Esophagus muscularis mucosa (tissue), 4 donors: ENCODE measurements around the gene RGMB. TPM values are rescaled to one million over a fixed set of nuclear protein-coding genes. Genes with fewer than 3 reads are reported as not detected.

Experiments
- DNase-seq: peaks from one replicate; pipeline ENCODE4 v3.0.0-alpha.2; 2017; ENCODE audit errors: extremely low spot score
- H3K27ac ChIP-seq, 4 donors: fragments of 200-600 bp; sonication (generic); replicated peaks in 1 of 4; 1 replicate in 3 of 4; 2 replicates in 1 of 4; pipeline ENCODE4 v1.5.1; 2016 to 2019; ENCODE audit warnings: mild to moderate bottlenecking in 1 of 4
- H3K27me3 ChIP-seq, 4 donors: fragments of 200-600 bp; sonication (generic); one replicate each; pipeline versions ENCODE4 v1.5.1 to v1.6.0; 2016 to 2019
- H3K36me3 ChIP-seq, 4 donors: fragments of 200-600 bp; sonication (generic); one replicate each; pipeline ENCODE4 v1.5.1; 2016 to 2019
- H3K4me1 ChIP-seq, 4 donors: fragments of 200-600 bp; sonication (generic); one replicate each; pipeline ENCODE4 v1.5.1; 2016 to 2019
- H3K4me3 ChIP-seq, 4 donors: fragments of 200-600 bp; sonication (generic); 1 replicate in 2 of 4; 2 replicates in 2 of 4; pipeline ENCODE4 v1.5.1; 2016 to 2019; ENCODE audit warnings: mild to moderate bottlenecking in 4 of 4, moderate library complexity in 1 of 4
- H3K9me3 ChIP-seq, 4 donors: fragments of 200-600 bp; sonication (generic); 1 replicate in 3 of 4; 2 replicates in 1 of 4; pipeline ENCODE4 v1.5.1; 2016 to 2019
- EP300 ChIP-seq: sonication (generic); formaldehyde crosslinking; IDR thresholded peaks from one replicate; pipeline ENCODE4 v1.6.1; 2017; ENCODE audit warnings: antibody characterized with exemption
- POLR2A ChIP-seq: fragments of 450-650 bp; IDR thresholded peaks from one replicate; pipeline ENCODE4 v1.6.1; 2017; ENCODE audit warnings: antibody characterized with exemption, moderate library complexity, mild to moderate bottlenecking, low read depth
- POLR2AphosphoS5 ChIP-seq, 2 donors: sonication (generic); formaldehyde crosslinking; IDR thresholded peaks; one replicate each; pipeline ENCODE4 v1.6.1; 2017; ENCODE audit warnings: antibody characterized with exemption in 2 of 2
- WGBS: methylation state at CpG from one replicate; pipeline ENCODE4 v1.1.5; 2018; 5-methylcytosine and 5-hydroxymethylcytosine counted together
- intact Hi-C: fragments of 100-400 bp; cut with DNase I; formaldehyde crosslinking; loops from one replicate; pipeline ENCODE4 v1.15.1; 2023
- total RNA-seq, 4 donors: library from RNA; depleted of rRNA; stranded (reverse); fragments of >200 nt; gene quantifications; one replicate each; pipeline versions ENCODE4 v1.1.0 to v1.2.1, GENCODE V29; 2016
- TF ChIP-seq, protein P1 (sequence below), 3 experiments: fragments of 200-600 bp in 2 of 3; fragments of 450-650 bp in 1 of 3; sonication (generic) in 2 of 3; IDR thresholded peaks; one replicate each; pipeline ENCODE4 v1.5.1; 2017 to 2019; ENCODE audit warnings: antibody characterized with exemption in 3 of 3, mild to moderate bottlenecking in 2 of 3, moderate library complexity in 1 of 3

RGMB gene
- total RNA-seq, 4 donors from 2014 or later: 145 to 198 (median 183) TPM

DNA sequence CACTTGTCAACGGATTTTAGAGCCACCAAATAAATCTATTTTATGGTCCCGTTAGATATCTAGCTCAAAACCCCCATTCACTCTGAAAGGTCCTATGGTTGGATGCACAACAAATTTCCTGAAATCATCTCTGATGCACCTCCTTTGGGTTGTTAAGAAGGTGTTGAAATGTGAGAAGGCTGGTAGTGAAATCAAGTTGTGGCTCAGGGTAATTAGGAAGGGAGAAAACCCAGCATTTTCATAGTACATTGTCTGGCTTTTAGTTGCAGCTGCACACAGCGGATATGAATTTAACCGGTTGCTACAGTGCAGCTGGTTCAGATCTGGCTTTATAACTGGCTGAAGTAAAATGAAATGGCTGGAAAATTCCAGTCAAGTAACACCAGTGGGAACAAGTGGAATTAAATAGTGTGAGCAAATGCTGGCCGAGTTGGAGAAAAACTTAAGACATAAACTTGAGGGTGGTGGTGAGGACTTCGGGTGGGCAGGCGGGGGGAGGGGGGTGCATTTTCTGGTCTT, 17.6 kb downstream of the RGMB start:
- no peaks in the 10 kb centered on the region for H3K9me3 ChIP-seq
- H3K36me3 ChIP-seq: peaks cover 9 to 27% (median 18%) of the 10 kb centered on the region in 4 donors
- intact Hi-C loops: no loop called here
- peaks cover 21 to 100% (median 97%) of the 10 kb centered on the region in 4 donors for H3K4me1 ChIP-seq
- peak overlapping the region in 2 of 4 donors; percentile 6 to 12 for H3K4me3 ChIP-seq
- H3K27ac ChIP-seq: peak overlapping the region; percentile 30 to 67 (median 52)
- DNase-seq: no peak
- H3K27me3 ChIP-seq: no peaks in the 10 kb centered on the region
- no peak for TF ChIP-seq EP300
- TF ChIP-seq, protein P1, sequence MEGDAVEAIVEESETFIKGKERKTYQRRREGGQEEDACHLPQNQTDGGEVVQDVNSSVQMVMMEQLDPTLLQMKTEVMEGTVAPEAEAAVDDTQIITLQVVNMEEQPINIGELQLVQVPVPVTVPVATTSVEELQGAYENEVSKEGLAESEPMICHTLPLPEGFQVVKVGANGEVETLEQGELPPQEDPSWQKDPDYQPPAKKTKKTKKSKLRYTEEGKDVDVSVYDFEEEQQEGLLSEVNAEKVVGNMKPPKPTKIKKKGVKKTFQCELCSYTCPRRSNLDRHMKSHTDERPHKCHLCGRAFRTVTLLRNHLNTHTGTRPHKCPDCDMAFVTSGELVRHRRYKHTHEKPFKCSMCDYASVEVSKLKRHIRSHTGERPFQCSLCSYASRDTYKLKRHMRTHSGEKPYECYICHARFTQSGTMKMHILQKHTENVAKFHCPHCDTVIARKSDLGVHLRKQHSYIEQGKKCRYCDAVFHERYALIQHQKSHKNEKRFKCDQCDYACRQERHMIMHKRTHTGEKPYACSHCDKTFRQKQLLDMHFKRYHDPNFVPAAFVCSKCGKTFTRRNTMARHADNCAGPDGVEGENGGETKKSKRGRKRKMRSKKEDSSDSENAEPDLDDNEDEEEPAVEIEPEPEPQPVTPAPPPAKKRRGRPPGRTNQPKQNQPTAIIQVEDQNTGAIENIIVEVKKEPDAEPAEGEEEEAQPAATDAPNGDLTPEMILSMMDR (IDR thresholded peaks at IDR 0.05): no peak
- no peak for TF ChIP-seq POLR2A
- no peak for TF ChIP-seq POLR2AphosphoS5 (IDR thresholded peaks at IDR 0.05)
- 53% methylated on average over 7 of the region's 7 CpGs for WGBS

DNA sequence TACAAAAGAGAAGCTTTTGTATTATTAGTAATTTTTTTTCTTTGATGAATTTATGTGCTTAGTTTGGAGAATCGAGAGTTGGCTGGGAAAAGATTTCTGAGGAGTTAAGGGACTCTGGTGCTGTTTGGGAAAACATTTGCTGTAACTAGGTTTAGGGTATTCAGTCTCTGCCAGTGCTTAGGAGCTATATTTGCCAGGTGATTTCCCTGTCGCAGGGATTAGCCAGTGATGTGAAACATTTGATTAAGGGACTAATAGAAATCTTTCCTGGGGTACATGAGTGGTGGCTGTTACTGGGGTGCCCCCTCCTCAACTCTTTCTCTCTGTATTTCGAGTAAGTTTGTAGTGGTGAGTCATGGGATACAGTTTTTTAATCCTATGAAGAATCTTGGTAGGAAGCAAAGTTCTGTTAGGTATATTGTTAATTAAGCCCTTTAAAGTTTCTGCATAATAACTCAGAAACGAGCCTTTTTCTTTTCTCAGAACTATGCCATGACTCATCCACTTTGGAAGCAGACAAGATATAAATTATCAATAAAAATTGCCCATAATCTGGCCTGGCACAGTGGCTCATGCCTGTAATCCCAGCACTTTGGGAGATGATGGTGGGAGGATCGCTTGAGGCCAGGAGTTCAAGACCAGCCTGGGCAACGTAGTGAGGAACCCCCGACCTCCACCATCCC, 18.6 kb downstream of the RGMB start:
- Histone ChIP-seq H3K4me3 (peak overlapping the region in 2 of 4 donors; percentile 6 to 12), H3K27ac (peak overlapping the region; percentile 42 to 67 (median 54)), H3K36me3 (peaks cover 9 to 27% (median 18%) of the 10 kb centered on the region in 4 donors), H3K9me3 (no peaks in the 10 kb centered on the region), H3K27me3 (no peaks in the 10 kb centered on the region), H3K4me1 (peaks cover 16 to 98% (median 96%) of the 10 kb centered on the region in 4 donors)
- DNase-seq: no peak
- WGBS: 48% methylated on average over 7 of the region's 7 CpGs
- intact Hi-C loops: loop anchor here (2.0 kb wide), 1 partner anchor 13 kb away; no protein-coding TSS in a partner anchor
- TF ChIP-seq, protein P1 (IDR thresholded peaks at IDR 0.05): no peak
- no peak for TF ChIP-seq EP300
- no peak for TF ChIP-seq POLR2AphosphoS5 (IDR thresholded peaks at IDR 0.05)

DNA sequence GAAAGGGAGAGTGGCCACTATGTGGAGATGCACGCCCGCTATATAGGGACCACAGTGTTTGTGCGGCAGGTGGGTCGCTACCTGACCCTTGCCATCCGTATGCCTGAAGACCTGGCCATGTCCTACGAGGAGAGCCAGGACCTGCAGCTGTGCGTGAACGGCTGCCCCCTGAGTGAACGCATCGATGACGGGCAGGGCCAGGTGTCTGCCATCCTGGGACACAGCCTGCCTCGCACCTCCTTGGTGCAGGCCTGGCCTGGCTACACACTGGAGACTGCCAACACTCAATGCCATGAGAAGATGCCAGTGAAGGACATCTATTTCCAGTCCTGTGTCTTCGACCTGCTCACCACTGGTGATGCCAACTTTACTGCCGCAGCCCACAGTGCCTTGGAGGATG, 19.8 kb downstream of the RGMB start:
- TF ChIP-seq POLR2AphosphoS5 (IDR thresholded peaks at IDR 0.05): peak in 1 of 2 donors; percentile 51
- TF ChIP-seq, protein P1 (IDR thresholded peaks at IDR 0.05): no peak
- no peaks in the 10 kb centered on the region for H3K27me3 ChIP-seq
- no peaks in the 10 kb centered on the region for H3K9me3 ChIP-seq
- intact Hi-C loops: loop anchor here (2.0 kb wide), 1 partner anchor 14 kb away; no protein-coding TSS in a partner anchor
- peaks cover 9 to 18% (median 13%) of the 10 kb centered on the region in 4 donors for H3K36me3 ChIP-seq
- peak overlapping the region in 2 of 4 donors; percentile 0 to 1 for H3K27ac ChIP-seq
- WGBS: 97% methylated on average over 13 of the region's 14 CpGs
- no peak for DNase-seq
- H3K4me1 ChIP-seq: peaks cover 6 to 87% (median 84%) of the 10 kb centered on the region in 4 donors
- H3K4me3 ChIP-seq: no peak overlapping the region

DNA sequence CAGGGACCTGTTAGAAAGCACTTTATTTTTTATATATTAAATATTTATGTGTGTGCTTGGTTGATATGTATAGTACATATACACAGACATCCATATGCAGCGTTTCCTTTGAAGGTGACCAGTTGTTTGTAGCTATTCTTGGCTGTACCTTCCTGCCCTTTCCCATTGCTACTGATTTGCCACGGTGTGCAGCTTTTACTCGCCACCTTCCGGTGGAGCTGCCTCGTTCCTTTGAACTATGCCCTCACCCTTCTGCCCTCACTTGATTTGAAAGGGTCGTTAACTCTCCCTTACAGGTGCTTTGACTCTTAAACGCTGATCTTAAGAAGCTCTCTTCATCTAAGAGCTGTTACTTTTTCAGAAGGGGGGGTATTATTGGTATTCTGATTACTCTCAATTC, 20.5 kb downstream of the RGMB start:
- peaks cover 9 to 22% (median 12%) of the 10 kb centered on the region in 4 donors for H3K36me3 ChIP-seq
- TF ChIP-seq POLR2AphosphoS5 (IDR thresholded peaks at IDR 0.05): peak in 1 of 2 donors; percentile 9
- TF ChIP-seq, protein P1 (IDR thresholded peaks at IDR 0.05): no peak
- no peak for DNase-seq
- WGBS: 87% methylated on average over 7 of the region's 7 CpGs
- H3K27ac ChIP-seq: peak overlapping the region in 1 of 4 donors; percentile 29
- no peaks in the 10 kb centered on the region for H3K27me3 ChIP-seq
- no peak overlapping the region for H3K4me3 ChIP-seq
- intact Hi-C loops: no loop called here
- no peaks in the 10 kb centered on the region for H3K9me3 ChIP-seq
- H3K4me1 ChIP-seq: peaks cover 6 to 79% (median 76%) of the 10 kb centered on the region in 4 donors
